HT-29 (cell line): ENCODE results near the gene NEK11. TPM values are rescaled to one million over a fixed set of nuclear protein-coding genes. Genes with fewer than 3 reads are reported as not detected.
A peak's percentile ranks its signal among the peaks of the same experiment; 100 is the strongest.
"Not testable (repeated sequence)": the region's sequence is repeated elsewhere in the genome, so short reads cannot be mapped to it uniquely, and the experiment has no call there.

Source experiments
- DNase-seq: peaks from one replicate; pipeline ENCODE4 v3.0.0-alpha.2; 2015; ENCODE audit warnings: low spot score
- total RNA-seq: library from RNA; depleted of rRNA; stranded (reverse); fragments of >200 nt; shearing (Covaris generic); gene quantifications from 2 replicates; pipeline ENCODE4 v1.2.3, GENCODE V29; 2014

The NEK11 gene
- total RNA-seq, 1 experiment from 2014 or later, result 1.9 TPM

- DNase-seq, result not testable (repeated sequence)
These were observed 15.8 kb downstream of the NEK11 start for GRCh38 chr3:131042271-131042985.

DNA sequence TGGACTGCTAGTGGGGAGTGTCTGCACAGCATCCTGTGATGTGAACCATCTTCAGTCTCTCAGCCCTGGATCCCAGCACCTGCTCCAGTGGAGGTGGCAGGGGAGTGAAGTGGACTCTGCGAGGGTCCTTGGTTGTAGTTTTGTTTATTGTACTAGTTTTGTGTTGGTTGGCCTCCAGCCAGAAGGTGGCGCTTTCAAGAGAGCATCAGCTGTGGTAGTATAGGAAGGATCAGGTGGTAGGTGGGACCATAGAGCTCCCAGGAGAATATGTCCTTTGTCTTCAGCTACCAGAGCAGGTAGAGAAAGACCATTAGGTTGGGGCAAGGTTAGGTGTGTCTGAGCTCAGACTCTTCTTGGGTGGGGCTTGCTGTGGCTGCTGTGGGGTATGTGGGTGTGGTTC, 20.9 kb downstream of the NEK11 start:
- DNase-seq, result peak; percentile 25

- no peak for DNase-seq
These were observed 21.4 kb downstream of the NEK11 start for GRCh38 chr3:131048030-131048429.

DNA sequence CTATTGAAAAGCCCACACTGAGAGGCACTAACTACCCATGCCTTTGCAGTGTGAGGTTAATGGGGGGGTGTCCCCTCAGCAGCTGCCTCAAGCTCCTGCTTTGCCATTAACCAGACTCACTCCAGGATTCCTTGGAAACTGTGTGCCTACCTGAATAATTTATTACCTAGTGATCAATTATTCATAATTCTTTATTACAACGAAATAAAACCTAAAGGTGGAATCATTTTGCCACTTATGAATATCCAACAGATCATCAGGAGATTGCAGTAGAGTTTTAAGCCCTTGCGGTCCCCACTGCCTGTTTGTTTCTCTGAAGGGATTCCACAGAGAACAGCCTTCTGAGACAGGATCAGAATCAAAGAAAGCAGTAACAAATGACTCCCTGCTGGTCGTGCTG, 23.3 kb downstream of the NEK11 start:
- DNase-seq, result no peak

GRCh38 chr3:131053043-131053859, 26.6 kb downstream of the NEK11 start:
- DNase-seq, result peak; percentile 13

DNA sequence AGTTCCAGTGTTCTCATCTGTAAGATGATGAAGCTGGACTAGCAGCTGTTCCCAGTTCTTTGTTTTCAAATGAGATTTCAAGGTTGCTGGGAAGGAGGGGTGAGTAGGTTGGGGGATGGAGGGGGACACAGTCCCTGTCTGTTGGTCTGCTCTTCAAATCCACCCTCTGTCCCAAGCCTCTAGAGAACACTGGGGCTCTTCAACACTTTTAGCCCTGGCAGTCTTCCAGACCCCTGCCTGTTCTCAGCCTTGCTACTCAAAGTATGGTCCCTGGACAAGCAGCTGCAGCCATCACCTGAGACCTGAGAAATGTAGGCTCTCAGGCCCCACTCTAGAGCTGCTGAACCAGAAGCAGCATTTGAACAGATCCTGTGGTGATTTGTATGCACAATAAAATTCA, 41.3 kb downstream of the NEK11 start:
- no peak for DNase-seq

- no peak for DNase-seq
These were observed 45.5 kb downstream of the NEK11 start for GRCh38 chr3:131072099-131072559.

- no peak for DNase-seq
These were observed 46.2 kb downstream of the NEK11 start for GRCh38 chr3:131072845-131073244.

DNA sequence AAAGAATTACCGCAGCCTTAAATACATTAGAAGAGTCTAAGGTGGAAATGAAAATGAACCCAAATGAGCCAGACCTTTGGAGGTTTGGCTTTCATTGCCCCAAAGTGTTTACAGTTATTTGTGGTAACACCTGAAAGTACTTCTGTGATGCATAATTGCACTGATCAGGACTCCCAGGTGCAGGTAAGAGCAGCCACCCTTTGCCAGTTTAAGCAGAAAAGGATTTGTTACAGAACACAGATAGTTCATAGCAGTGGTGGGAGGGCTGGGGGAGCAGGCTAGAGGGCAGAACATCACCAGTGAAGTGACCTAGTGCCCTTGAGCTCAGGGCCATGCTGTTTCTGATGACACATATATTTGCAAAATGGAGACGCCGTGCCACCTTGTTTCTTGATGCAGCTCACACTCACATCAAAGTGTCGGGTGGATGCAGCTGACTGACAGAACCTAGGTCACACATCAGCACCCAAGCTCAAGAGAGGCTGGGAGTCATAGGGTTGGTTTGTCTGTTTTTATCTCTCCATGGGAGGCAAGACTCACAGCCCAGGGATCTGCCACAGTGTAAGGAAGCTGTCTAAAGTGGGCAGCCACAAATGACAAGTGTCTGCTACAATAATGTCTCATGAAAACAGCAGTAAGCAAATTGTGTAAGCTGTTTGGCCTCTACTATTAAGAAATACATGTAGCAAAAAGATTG, 49.1 kb downstream of the NEK11 start:
- DNase-seq, result no peak

DNA sequence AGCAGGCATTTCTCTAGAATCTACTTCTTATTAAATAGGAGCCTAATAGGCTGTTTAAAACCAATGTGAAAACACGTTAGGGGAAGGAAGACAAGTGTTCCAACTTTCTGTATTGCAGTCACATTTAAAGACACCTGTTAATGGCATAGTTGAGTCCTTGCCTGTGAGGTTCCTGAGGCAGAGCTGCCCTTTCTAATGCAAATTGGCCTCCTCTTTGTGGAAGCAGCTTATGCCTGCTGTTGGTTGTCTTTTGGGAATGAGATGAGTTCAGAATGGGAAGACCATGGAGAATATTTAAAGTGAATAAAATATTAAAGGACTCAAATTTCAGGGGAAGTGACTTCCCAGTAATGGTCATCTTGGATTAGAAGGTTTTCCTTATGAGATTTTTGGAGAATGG, 51.2 kb downstream of the NEK11 start:
- no peak for DNase-seq

DNA sequence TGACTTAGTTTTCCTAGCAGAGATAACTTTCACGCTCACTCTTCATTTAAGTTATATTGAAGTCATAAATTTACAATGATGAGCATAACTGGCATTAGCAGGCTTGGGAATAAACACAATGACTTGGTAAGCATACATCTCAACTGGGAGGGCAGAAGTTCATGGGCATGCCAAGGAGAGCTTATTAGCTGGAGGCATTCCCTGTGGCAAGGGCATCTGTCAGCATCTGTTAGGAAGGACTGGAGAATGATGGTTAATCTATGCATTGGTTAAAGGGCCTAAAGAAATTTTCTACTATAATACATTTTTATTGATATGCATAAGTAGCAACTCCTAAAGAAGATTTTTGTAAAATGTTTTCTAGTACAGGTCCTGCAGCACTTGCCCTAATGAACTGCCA, 52.4 kb downstream of the NEK11 start:
- no peak for DNase-seq

- DNase-seq, result no peak
These were observed 54.5 kb downstream of the NEK11 start for GRCh38 chr3:131081224-131081623.

- no peak for DNase-seq
These were observed 55.6 kb downstream of the NEK11 start for GRCh38 chr3:131082246-131082645.

GRCh38 chr3:131082871-131083863, 56.5 kb downstream of the NEK11 start:
- peak; percentile 14 for DNase-seq

DNA sequence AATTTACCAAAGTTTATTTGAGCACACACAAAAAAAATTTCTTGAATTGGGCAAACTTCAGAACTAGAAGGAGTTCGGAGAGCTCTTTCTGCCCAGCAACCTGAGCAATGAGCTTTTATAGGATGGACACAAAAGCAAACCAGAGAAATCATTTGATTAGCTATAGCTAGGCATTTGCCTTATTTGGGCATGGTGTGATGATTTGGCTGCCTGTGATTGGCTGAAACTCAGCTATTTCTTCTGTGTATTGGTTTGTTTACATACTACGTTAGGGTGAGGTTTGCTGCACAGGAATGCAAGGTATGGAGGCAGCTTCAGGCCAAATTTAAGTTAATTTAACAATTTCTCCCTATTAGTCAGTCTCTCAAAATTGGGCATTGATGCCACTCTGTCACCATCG, 65.1 kb downstream of the NEK11 start:
- no peak for DNase-seq

DNA sequence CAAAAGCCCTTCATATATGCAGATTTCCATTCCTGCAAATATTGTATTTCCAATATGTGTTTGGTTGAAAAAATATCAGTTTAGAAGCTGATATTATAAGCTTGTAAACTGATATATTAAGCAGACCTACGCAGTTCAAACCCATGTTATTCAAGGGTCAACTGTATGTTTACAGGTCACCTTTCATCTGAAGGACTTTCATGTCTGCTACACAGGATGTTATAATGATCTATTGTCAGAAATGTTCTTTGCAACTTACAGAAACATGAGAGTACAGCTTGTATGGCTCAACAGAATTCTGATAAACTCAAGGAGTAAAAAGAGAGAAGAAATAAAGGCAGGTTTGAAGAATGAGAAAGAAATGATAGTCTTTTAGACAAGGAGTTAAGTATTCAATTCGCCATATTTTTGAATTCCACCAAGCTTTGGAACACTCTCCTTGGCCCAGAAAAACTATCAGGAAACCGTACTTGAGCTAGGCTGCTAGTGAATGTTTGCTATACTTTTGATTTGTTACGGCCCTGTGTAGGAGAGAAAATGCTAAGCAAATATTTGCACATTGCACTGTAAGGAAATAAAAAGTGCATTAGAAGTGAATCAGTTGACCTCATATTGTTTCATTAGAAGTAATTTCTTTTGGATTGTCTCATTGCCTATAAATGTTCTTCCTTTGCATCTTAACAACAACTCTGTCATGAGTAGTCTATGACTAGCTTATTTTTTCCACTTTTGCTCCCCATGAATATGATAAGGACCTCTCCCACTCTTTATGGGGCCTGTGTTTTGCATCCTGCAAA, 81.2 kb downstream of the NEK11 start:
- DNase-seq, result peak; percentile 51

DNA sequence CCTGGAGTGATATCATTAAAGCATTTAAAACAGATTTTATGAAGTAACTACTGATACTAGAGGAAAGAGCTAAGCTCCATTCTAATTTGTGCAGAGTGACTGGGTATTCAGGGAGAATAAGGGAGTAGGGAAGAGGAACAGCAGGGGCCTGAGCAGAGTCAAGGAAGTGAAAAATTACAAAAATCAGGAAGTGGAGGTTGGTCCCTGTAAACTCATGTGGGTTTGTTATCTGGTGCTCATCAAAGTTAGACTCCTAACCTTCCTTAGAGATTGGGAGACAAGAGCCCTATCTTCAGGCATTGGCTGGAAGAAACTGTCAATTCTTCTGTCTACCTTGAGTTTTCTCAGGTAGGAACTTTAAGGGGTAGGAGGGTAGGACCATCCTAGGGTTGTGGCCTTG, 82.5 kb downstream of the NEK11 start:
- DNase-seq, result peak; percentile 16

DNA sequence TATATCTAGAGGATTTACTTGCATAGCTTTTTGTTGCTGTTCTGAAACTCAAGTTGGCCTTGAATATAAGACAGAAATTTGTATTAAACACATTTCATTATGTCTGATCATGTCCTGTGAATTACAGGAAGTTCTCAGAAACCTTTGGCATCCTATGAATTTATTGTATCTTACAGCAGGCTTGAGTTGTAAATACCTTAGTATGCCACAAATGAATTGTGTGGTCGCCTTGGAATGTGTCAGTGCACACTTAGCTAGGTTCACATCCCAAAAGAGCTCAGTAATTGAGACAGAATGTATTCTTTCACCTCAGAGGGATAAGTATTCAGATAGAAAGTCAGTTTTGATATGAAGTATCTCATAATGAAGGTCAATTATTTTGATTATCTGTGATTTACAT, 83.4 kb downstream of the NEK11 start:
- DNase-seq, result peak; percentile 20

DNA sequence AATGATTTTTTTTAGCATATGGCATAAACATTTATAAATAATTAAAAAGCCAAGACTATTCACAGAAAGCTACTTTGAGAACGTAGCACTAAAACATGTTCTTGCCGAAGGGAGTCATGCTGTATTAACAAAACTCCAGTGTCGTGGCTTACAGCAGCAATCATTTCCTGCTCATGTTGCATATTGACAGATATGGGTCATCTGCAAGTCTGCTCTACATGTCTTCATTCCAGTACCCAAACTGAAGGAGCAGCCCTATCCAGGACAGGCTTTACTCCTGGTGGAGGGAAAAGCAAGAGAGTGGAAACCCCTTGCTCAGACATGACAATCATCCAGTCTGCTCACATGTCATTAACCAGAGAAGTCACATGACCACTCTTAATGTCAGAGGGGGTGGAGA, 87.6 kb downstream of the NEK11 start:
- no peak for DNase-seq

DNA sequence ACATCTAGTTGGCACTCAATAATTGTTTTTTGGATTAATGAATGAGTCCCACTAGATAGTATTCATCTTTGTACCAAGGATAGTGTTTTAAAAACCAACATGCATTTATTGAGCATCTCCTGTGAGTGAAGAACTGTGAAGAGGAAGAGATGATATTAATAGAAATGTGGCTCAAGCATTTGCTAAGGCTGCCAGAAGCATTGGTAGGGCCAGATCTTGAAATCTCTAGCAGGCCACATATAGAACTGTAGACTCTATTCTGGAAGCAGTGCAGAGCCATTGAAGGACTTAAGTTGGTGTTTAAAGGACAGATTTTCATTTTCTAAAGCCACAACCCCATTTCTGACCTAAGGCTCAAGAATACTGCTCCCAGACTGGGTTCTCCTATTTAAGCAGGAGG, 99.0 kb downstream of the NEK11 start:
- no peak for DNase-seq
